HG03066 (cell line): ENCODE data around the gene MELK.
A peak's percentile ranks its signal among the peaks of the same experiment; 100 is the strongest.
"Not testable (repeated sequence)": the region's sequence is repeated elsewhere in the genome, so short reads cannot be mapped to it uniquely, and the experiment has no call there.

Experiments
- ATAC-seq: cut with Tn5 transposase; IDR thresholded peaks from one replicate; pipeline ENCODE4 v1.9.1; 2021; ENCODE audit warnings: low read depth; ENCODE audit not compliant: unreplicated experiment

MELK gene

DNA sequence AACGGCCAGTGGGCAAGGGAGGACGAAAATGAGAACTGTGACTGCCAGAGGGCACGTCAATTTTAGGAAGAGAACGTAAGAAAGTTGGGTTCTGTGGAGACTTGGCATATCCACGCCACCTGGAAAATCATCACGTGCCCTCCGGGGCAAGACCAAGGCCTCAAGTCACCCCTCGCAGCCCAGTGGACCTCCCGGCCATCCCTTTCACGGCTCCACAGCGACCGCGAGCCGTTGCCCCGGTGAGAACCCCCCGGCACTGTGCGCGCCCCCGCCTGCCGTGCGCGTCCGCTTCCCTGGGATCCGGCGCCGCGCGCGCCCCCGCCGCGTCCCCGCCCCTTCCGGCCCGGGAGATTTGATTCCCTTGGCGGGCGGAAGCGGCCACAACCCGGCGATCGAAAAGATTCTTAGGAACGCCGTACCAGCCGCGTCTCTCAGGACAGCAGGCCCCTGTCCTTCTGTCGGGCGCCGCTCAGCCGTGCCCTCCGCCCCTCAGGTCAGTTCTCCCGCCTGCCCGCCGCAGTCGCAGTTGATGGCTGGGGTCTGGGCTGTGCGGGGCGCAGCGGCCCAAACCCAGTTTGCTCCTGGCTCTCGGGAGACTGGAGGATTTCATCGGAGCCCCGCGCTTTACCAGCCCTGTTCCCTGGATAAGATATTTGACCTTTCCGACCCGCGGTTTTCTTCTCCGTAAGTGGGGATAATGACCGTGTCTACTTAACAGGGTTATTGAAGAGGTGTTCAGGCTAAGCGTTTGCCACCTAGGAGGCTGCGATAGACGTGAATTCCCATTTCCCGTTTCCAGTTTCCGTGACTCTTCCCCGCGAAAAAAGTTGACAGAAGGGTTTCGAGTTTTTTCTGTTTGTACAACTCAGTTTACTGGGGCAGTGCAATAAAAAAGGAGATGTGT lies at the start of gene MELK:
TSS of gene MELK (plus strand) at position 381 of the 904 bp plus-strand sequence. CDS start 8,787 bp downstream, outside the sequence.
- ATAC-seq, result peak; percentile 61

DNA sequence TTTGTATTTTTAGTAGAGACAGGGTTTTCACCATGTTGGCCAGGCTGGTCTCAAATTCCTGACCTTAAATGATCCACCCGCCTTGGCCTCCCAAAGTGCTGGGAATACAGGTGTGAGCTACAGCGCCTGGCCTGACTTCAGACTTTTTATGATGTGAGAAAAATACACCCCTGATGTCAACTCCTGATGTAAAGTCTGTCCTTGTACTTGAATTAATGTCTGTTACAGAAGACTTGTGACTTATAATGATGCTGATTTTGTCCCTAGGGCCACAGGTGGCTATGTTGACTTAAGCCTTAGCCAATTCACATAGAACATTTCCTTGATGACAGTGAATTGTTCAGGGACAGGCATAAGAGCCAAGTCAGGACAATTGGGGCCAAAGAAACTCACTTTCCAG lies 42.5 kb upstream of the MELK start:
- no peak for ATAC-seq

DNA sequence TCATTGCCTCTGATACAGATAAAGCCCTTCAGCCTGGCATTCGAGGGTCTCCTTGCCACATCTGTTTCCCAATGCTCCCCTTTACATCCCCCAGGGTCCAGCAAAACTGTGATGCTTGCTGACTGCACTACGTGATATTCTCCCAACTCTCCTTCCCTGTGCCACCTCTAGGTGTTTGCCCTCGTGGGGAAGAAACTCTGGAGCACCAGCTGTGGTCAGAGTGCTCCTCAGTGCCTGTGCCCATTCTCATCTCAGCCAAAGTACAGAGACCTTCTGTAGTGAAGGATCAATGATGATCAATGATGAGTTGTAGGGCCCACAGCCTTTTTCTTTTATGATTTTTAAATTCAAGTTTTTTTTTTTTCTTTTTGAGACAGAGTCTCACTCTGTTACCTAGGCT lies 40.3 kb upstream of the MELK start:
- ATAC-seq, result no peak

DNA sequence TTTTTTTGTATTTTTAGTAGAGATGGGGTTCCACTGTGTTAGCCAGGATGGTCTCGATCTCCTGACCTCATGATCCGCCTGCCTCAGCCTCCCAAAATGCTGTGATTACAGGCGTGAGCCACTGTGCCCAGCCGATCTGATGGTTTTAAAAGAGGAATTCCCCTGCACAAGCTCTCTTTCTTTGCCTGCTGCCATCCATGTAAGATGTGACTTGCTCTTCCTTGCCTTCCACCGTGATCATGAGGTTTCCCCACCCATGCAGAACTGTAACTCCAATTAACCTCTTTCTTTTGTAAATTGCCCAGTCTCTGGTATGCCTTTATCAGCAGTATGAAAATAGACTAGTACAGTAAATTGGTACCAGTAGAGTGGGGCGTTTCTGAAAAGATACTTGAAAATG lies 39.0 kb upstream of the MELK start:
- not testable (repeated sequence) for ATAC-seq

DNA sequence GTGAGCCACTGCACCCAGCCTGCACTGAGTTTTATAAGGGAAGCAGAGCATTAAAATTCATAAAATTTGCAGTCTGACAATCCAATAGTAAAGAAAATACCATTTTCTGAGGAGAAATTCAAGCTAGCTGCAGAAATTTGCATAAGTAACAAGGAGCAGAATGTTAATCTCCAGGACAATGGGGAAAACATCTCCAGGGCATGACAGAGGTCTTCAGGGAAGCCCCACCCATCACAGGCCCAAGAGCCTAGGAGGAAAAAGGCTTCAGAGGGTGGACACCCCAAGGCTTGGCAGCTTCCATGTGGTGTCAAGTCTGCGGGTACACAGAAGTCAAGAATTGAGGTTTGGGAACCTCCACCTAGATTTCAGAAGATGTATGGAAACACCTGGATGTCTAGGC lies 37.6 kb upstream of the MELK start:
- ATAC-seq, result no peak

DNA sequence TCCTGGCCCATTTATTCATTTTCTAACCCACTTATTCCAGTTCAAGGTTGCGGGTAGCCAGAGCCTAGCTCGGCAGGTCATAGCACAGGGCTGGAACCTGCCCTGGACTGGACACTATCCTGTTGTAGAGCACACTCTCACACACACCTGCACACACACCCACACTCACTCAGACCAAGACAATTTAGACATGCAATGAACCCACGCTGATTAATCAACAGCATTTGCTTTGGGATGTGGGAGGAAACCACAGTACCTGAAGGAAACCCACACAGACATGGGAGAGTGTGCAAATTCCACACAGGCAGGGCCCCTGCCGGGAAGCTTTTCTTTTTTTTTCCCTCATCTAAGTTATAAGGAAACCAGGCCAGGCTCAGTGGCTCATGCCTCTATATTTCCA lies 34.8 kb upstream of the MELK start:
- no peak for ATAC-seq

DNA sequence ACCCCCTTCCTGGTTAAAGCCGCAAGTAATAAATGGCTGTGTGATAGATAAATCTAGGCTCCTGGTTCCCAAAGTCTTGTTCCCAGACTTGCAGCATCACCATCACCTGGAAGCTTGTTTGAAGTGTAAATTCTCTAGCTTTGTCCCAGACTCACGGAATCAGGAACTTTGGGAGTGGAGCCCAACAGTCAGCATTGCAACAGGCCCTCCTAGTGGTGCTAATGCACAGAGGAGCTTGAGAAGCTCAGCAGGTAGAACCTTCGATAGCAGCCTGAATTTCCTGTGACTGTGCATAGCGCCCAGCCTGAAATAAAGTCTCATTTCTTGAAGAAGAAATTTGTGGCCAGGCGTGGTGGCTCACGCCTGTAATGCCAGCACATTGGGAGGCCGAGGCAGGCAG lies 30.3 kb upstream of the MELK start:
- ATAC-seq, result no peak

DNA sequence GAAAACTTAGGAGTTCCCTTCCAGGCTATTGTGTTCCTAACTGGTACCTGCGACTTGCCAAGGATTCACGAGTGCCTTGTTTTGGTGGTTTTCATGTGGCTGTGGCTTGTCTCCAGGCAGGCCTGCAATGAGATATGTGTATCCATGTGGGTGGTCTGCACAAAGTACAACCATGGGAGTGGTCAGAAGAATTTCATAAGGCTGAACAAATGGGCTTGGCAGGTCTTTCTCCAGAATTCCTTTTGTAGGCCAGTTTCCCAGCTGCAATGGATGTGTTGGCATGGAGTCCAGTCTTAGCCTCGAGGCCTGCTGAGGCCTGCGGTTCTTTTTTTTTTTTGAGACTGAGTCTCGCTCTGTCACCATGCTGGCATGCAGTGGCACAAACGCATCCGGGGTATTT lies 28.8 kb upstream of the MELK start:
- ATAC-seq, result no peak

DNA sequence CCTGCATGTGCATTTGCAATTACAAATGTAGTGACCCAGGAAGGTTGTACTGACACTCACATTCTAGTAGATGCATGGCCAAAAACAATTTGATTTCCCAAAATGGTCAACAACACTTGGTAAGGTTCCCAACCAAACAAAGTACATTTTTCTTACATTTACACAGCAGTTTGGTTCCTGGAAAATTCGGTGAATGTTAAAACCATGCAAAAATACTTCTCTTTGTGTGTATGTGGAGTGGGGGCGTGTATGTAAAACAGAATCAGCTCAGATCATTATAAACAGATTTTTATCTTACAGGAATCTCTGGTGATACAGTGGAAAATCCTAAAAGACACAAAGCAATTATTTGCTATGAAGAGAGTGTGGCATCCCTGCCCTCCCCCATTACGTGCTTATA lies 25.1 kb upstream of the MELK start:
- no peak for ATAC-seq

DNA sequence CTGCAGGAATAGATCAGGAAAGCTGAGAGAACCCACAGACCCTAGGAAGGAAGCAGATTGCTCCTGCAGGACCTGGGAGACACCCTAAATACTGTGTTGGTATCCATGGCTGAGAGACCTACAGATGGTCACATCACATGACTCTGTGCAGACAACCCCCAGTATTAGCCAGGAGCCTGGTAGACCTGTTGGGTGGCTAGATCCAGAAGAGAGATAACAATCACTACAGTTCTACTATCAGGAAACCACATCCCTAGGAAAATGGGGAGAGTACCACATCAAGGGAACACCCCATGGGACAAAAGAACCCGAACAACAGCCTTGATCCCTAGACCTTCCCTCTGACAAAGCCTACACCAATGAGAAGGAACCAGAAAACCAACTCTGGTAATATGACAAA lies 24.2 kb upstream of the MELK start:
- ATAC-seq, result no peak

DNA sequence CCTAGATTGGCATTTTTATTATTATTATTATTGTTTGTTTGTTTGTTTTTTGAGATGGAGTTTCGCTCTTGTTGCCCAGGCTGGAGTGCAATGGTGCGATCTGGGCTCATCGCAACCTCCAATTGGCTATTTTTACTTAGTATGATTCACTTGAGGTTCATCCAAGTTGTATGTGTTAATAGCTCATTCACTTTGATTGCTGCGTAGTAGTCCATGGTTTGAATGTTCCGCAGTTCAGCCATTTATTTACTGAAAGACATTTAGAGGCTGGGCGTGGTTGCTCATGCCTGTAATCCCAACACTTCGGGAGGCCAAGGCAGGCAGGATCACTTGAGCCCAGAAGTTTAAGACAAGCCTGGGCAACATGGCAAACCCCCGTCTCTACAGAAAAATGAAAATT lies 22.6 kb upstream of the MELK start:
- no peak for ATAC-seq

DNA sequence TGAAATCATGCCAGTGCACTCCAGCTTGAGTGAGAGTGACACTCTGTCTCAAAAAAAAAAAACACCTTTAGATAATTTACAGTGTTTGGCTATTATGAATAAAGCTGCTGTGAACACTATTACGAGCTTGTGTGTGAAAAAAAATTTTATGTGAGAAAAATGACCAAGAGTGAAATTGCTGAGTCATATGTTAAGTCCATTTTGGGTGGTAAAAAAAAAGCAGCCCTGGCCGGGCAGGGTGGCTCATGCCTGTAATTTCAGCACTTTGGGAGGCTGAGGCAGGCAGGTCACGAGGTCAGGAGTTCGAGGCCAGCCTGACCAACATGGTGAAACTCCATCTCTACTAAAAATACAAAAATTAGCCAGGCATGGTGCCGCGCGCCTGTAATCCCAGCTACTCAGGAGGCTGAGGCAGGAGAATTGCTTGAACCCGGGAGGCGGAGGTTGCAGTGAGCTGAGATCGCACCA lies 22.0 kb upstream of the MELK start:
- ATAC-seq, result not testable (repeated sequence)

DNA sequence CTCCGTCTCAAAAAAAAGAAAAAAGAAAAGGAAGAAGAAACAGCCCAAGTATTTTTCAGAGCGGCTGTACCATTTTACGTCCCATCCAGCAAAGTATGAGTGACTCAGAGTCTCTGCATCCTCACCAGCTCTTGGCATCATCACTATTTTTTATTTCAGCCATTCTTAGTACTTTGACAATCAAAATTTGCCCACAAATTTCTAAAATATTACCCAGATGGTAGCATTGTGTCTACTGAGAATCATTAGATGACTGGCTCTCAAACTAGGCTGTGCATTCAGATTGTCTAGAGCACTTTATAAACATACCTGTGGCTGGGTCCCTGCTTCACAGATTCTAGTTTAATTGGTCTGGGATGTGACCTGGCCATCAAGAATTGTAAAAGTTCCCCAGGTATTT lies 21.6 kb upstream of the MELK start:
- ATAC-seq, result no peak

DNA sequence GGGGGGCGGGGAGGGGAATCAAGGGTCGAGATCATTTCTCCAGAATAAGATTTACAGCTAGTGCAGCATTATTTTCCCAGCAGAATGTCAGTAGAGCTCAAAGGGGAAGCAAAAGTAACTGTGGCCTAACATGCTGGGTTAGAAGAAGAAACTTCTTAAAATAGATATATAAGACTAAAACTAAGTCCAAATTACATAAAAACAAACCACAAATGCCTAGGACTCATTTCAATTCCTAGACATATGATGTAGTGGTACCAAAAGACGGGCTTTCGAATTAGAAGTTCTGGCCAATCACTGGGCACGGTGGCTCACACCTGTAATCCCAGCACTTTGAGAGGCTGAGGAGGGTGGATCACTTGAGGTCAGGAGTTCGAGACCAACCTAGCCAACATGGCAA lies 20.8 kb upstream of the MELK start:
- ATAC-seq, result no peak

DNA sequence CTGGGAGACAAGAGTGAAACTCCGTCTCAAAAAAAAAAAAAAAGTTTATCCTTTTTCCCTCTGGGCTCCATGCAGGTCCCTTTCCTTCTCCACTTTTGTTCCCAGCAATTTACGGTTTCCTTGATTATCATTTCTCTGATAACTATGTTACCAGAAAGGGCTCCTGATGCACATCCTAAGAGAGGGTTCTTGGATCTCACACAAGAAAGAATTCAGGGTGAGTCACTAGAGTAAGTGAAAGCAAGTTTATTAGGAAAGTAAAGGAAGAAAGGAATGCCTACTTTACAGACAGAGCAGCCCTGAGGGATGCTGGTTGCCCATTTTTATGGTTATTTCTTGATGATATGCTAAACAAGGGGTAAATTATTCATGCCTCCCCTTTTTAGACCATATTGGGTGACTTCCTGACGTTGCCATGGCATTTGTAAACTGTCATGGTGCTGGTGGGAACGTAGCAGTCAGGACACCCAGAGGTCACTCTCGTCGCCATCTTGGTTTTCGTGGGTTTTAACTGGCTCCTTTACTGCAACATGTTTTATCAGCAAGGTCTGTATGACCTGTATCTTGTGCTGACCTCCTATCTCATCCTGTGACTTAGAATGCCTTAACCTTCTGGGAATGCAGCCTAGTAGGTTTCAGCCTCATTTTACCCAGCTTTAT lies 13.5 kb upstream of the MELK start:
- ATAC-seq, result no peak

DNA sequence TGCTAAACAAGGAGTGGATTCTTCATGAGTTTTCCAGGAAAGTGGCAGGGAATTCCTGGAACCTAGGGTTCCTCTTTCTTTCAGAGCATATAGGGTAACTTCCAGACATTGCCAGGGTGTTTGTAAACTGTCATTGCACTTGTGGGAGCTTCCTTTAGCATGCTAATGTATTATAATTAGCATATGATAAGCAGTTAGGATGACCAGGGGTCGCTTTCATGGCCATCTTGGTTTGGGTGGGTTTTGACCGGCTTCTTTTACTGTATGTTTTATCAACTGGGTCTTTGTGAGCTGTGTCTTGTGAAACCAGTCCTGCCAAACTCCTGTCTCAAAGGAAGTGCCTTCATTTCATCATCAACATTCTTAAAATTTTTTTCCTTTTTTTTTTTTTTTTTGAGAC lies 11.9 kb upstream of the MELK start:
- no peak for ATAC-seq

DNA sequence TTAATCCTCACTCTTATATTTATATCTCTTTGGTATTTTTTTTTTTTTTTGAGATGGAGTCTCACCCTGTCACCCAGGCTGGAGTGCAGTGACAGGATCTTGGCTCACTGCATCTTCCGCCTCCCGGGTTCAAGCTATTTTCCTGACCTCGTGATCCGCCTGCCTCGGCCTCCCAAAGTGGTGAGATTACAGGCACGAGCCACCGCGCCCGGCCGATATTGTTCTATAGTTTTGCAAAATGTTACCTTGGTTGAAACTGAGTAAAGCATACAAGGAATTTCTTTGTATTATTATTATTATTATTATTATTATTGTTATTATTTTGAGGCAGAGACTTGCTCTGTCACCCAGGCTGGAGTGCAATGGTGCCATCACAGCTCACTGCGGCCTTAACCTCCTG lies 9.9 kb upstream of the MELK start:
- not testable (repeated sequence) for ATAC-seq

DNA sequence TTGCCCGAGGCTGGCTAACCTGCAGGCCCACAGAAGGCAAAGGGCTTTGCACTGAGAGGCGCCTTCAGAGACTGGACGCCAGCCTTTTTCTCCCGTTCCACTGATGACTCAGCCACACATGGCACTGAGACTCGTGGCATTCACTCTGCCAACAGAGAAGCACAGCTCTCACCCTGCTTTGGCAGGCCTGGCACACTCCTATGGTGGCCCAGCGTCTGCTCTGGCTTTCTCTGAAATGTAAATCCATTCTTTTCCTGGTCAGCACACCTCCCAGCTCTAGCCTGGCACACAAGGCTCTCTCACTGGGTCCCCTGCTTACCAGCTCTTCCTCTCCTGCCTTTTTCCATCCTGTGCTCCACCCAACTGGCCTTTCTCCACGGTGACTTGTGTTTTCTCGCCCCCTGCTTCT lies 5.9 kb upstream of the MELK start:
- ATAC-seq, result no peak

DNA sequence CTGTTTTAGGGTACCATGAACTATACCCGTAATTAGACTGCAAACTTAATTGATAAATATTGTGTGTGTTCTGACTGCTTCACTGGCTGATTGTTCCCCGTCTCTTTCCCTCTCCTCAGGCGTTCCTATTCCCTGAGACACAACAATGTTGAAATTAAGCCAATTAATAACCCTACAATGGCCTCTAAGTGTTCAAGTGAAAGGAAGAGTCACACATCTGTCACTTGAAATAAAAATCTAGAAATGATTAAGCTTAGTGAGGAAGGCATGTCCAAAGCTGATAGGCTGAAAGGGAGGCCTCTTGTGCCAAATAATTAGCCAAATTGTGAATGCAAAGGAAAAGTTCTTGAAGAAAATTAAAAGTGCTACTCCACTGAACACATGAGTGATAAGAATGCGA lies 4.0 kb upstream of the MELK start:
- ATAC-seq, result not testable (repeated sequence)

DNA sequence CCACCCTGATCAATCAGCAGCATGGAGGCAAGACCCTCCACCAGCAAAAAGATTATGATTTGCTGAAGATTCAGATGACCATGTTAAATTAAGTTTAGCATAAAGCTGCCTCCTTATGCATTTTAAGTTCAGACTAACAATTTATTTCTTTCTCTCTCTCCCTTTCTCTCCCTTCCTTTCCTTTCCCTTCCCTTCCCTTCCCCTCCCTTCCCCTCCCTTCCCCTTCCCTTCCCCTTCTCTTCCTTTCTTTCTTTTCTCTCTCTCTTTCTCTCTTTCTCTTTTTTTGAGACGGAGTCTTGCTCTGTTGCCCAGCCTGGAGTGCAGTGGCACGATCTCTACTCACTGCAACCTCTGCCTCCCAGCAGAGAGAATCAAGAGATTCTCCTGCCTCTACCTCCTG lies 1.4 kb upstream of the MELK start:
- ATAC-seq, result no peak

DNA sequence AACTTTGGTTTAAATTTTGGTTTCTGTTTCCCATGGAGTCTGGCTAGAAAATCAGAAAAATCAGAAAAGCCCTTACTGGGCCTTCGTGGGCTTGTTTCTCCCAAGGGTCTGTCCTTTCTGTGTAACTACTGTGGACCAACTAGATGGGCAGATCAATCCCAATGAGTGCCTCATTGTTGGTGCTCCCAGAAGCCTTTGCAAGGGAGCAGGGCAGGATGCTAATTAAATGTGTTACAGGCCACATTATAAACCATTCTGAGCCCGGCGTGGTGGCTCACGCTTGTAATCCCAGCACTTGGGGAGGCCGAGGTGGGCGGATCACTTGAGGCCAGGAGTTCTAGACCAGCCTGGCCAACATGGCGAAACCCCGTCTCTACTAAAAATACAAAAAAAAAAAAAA lies 1.4 kb downstream of the MELK start:
- not testable (repeated sequence) for ATAC-seq

DNA sequence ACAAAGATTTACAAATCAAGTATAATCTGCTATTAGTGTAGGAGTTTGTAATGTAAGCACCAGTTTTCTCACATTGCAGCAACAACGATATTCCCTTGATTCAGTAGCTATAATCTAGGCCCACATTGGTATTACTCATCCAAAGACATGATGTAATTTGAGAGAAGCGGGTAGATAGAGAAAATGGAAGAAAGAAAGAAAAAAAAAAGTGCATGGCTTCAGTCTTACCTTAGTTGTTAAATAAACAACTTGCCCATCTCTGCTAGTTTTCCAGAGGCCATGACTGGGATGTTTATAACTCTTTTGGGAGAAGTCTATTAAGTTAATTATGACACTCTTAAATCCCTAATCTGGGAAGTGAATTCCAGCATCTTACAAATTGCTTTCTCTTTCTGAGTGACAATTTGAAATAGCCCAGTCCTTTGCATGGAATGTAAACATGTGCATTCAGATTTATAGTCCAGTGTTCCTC lies 2.8 kb downstream of the MELK start:
- no peak for ATAC-seq
